H1 (cell line): ENCODE measurements around the gene RHBDD2. TPM values are rescaled to one million over a fixed set of nuclear protein-coding genes. Genes with fewer than 3 reads are reported as not detected.
"Not testable (repeated sequence)": the region's sequence is repeated elsewhere in the genome, so short reads cannot be mapped to it uniquely, and the experiment has no call there.

ENCODE experiments used
- CTCF ChIA-PET: fragments of 300-600 bp; sonication (Branson Sonifier 250); formaldehyde crosslinking; loops from one replicate; lab custom pipeline; 2021; ENCODE audit not compliant: partially characterized antibody; lab: Charles Lee
- POLR2A ChIA-PET: fragments of 300-600 bp; sonication (Branson Sonifier 250); formaldehyde crosslinking; loops from one replicate; lab custom pipeline; 2021; ENCODE audit warnings: inconsistent platforms; ENCODE audit not compliant: partially characterized antibody; lab: Charles Lee
- DNase-seq, 2 experiments: peaks; one replicate each; pipeline versions ENCODE4 v3.0.0 to v3.0.0-alpha.2; 2010 to 2022; ENCODE audit warnings: low spot score in 2 of 2, low read depth in 1 of 2, mixed read lengths in 1 of 2
- FAIRE-seq: peaks from 2 replicates; lab custom pipeline; 2011; peaks lifted over from hg19 to GRCh38; lab: Jason Lieb, UNC
- H2AFZ ChIP-seq: 2 replicates; pipeline ENCODE4 v1.8.1; 2012; ENCODE audit warnings: low read length, inconsistent platforms
- H2AK5ac ChIP-seq: 2 replicates; pipeline ENCODE4 v1.6.1; 2013; ENCODE audit warnings: low read depth, low read length
- H2BK120ac ChIP-seq: replicated peaks from 2 replicates; pipeline ENCODE3; 2013; ENCODE audit warnings: low read depth, low read length, inconsistent platforms
- H2BK12ac ChIP-seq: 2 replicates; pipeline ENCODE4 v1.6.1; 2013; ENCODE audit warnings: low read depth, low read length
- H2BK15ac ChIP-seq: 2 replicates; pipeline ENCODE4 v1.6.1; 2013; ENCODE audit warnings: low read length
- H2BK20ac ChIP-seq: 2 replicates; pipeline ENCODE4 v1.6.1; 2013; ENCODE audit warnings: low read length
- H2BK5ac ChIP-seq: 2 replicates; pipeline ENCODE4 v1.6.1; 2013; ENCODE audit warnings: low read depth, low read length
- H3K14ac ChIP-seq: 2 replicates; pipeline ENCODE4 v1.6.1; 2013; ENCODE audit warnings: inconsistent platforms; ENCODE audit not compliant: insufficient read length
- H3K18ac ChIP-seq: 2 replicates; pipeline ENCODE4 v1.6.1; 2013; ENCODE audit warnings: low read length; ENCODE audit errors: extremely low read depth
- H3K23ac ChIP-seq: 2 replicates; pipeline ENCODE4 v1.6.1; 2013; ENCODE audit warnings: inconsistent platforms; ENCODE audit not compliant: insufficient read length
- H3K23me2 ChIP-seq: 2 replicates; pipeline ENCODE4 v1.6.1; 2013; ENCODE audit warnings: low read depth, low read length
- H3K27ac ChIP-seq: 2 replicates; pipeline ENCODE4 v1.6.1; 2011; ENCODE audit warnings: low read depth, low read length, inconsistent platforms
- H3K27me3 ChIP-seq, 4 experiments: replicated peaks in 1 of 4; 1 replicate in 1 of 4; 2 replicates in 3 of 4; pipeline versions ENCODE4 v1.6.1 to v1.8.1; 2011 to 2013; ENCODE audit warnings: low read length in 3 of 4, mild to moderate bottlenecking in 3 of 4, inconsistent platforms in 2 of 4, mixed read lengths in 2 of 4, moderate library complexity in 1 of 4; ENCODE audit not compliant: control insufficient read depth in 3 of 4, insufficient read depth in 3 of 4; ENCODE audit errors: extremely low read depth in 1 of 4
- H3K36me3 ChIP-seq, 4 experiments: 2 replicates each; pipeline versions ENCODE4 v1.6.1 to v1.8.1; 2011 to 2013; ENCODE audit warnings: mild to moderate bottlenecking in 4 of 4, low read length in 3 of 4, moderate library complexity in 2 of 4, control low read depth in 1 of 4, inconsistent platforms in 1 of 4; ENCODE audit not compliant: insufficient read depth in 4 of 4, control insufficient read depth in 2 of 4
- H3K4ac ChIP-seq: replicated peaks from 2 replicates; pipeline ENCODE3; 2013; ENCODE audit warnings: low read length, low read depth, mixed read lengths, inconsistent platforms; ENCODE audit not compliant: insufficient read length
- H3K4me1 ChIP-seq, 4 experiments: replicated peaks in 1 of 4; 1 replicate in 1 of 4; 2 replicates in 3 of 4; pipeline versions ENCODE4 v1.6.1 to v1.8.1; 2011 to 2013; ENCODE audit warnings: low read length in 3 of 4, inconsistent platforms in 2 of 4, mixed read lengths in 1 of 4; ENCODE audit not compliant: insufficient read depth in 4 of 4, control insufficient read depth in 3 of 4
- H3K4me2 ChIP-seq, 2 experiments: 2 replicates each; pipeline versions ENCODE4 v1.6.1 to v1.8.1; 2011 to 2013; ENCODE audit warnings: low read depth in 2 of 2, low read length in 2 of 2, control low read depth in 1 of 2, inconsistent platforms in 1 of 2, mild to moderate bottlenecking in 1 of 2; ENCODE audit not compliant: insufficient read depth in 1 of 2
- H3K4me3 ChIP-seq, 4 experiments: fragments of 200-600, 300-600 bp in 1 of 4; sonication (generic), shearing (Covaris generic), sonication (Bioruptor Twin) in 1 of 4; 2 replicates each; pipeline versions ENCODE4 v1.5.1 to v1.8.1; 2011 to 2016; ENCODE audit warnings: low read length in 4 of 4, low read depth in 3 of 4, control low read depth in 2 of 4, inconsistent platforms in 2 of 4, mild to moderate bottlenecking in 2 of 4, mixed read lengths in 1 of 4, moderate library complexity in 1 of 4; ENCODE audit not compliant: insufficient read depth in 2 of 4; ENCODE audit errors: extremely low read depth in 1 of 4
- H3K56ac ChIP-seq: replicated peaks from 2 replicates; pipeline ENCODE3; 2013; ENCODE audit warnings: low read depth, mild to moderate bottlenecking, mixed read lengths, low read length, inconsistent platforms; ENCODE audit not compliant: insufficient read length
- H3K79me1 ChIP-seq: 2 replicates; pipeline ENCODE4 v1.6.1; 2013; ENCODE audit warnings: low read depth, low read length, control low read depth
- H3K79me2 ChIP-seq, 2 experiments: 2 replicates each; pipeline versions ENCODE4 v1.6.1 to v1.8.1; 2012 to 2013; ENCODE audit warnings: low read length in 2 of 2, mild to moderate bottlenecking in 2 of 2, inconsistent platforms in 1 of 2; ENCODE audit not compliant: insufficient read depth in 2 of 2, control insufficient read depth in 1 of 2
- H3K9ac ChIP-seq, 4 experiments: replicated peaks in 1 of 4; 1 replicate in 1 of 4; 2 replicates in 3 of 4; pipeline versions ENCODE4 v1.6.1 to v1.8.1; 2011 to 2013; ENCODE audit warnings: low read depth in 3 of 4, low read length in 3 of 4, control low read depth in 2 of 4, mild to moderate bottlenecking in 2 of 4, moderate library complexity in 2 of 4, inconsistent platforms in 1 of 4; ENCODE audit errors: extremely low read depth in 1 of 4
- H3K9me3 ChIP-seq, 2 experiments: 2 replicates each; pipeline versions ENCODE4 v1.6.1 to v1.8.1; 2012 to 2013; ENCODE audit warnings: mild to moderate bottlenecking in 2 of 2, moderate library complexity in 2 of 2, control low read depth in 1 of 2, inconsistent platforms in 1 of 2, low read depth in 1 of 2, low read length in 1 of 2, mixed read lengths in 1 of 2; ENCODE audit not compliant: insufficient read depth in 2 of 2
- H4K20me1 ChIP-seq, 2 experiments: replicated peaks in 1 of 2; 2 replicates each; pipeline versions ENCODE3 to v1.8.1; 2011 to 2013; ENCODE audit warnings: inconsistent platforms in 2 of 2, low read length in 2 of 2, mild to moderate bottlenecking in 1 of 2; ENCODE audit not compliant: insufficient read depth in 2 of 2, control insufficient read depth in 1 of 2
- H4K5ac ChIP-seq: 2 replicates; pipeline ENCODE4 v1.6.1; 2013; ENCODE audit warnings: low read length, low read depth, mixed read lengths, inconsistent platforms; ENCODE audit not compliant: insufficient read length
- H4K8ac ChIP-seq: 2 replicates; pipeline ENCODE4 v1.8.0; 2013; ENCODE audit warnings: mild to moderate bottlenecking, moderate library complexity, low read length, inconsistent platforms; ENCODE audit not compliant: insufficient read depth; ENCODE audit errors: extremely low read depth
- H4K91ac ChIP-seq: replicated peaks from 2 replicates; pipeline ENCODE3; 2013; ENCODE audit warnings: low read length, mixed read lengths, inconsistent platforms; ENCODE audit not compliant: insufficient read length
- WGBS, 2 experiments: shearing (Covaris generic) in 1 of 2; methylation state at CpG; one replicate each; pipeline versions ENCODE4 v1.1.6 to v1.1.7; 2013 to 2015; ENCODE audit warnings: low lambda C conversion rate in 2 of 2, mixed read lengths in 2 of 2, inconsistent platforms in 1 of 2, low coverage in 1 of 2, missing lambda C conversion rate in 1 of 2; ENCODE audit not compliant: insufficient replicate concordance in 2 of 2, insufficient coverage in 1 of 2, insufficient read length in 1 of 2; ENCODE audit errors: extremely low coverage in 1 of 2, missing lambda C conversion rate in 1 of 2; 5-methylcytosine and 5-hydroxymethylcytosine counted together
- polyA plus RNA-seq, 7 experiments: library from polyadenylated mRNA; depleted of rRNA in 3 of 7; stranded (reverse) in 5 of 7; unstranded in 2 of 7; fragments of >200 nt in 5 of 7; fragments of 200-250 nt in 2 of 7; gene quantifications; 1 replicate in 5 of 7; 2 replicates in 1 of 7; 4 replicates in 1 of 7; pipeline versions ENCODE4 v1.2.1 to v1.2.3, GENCODE V29; 2011 to 2013; ENCODE audit warnings: missing spikeins in 2 of 7, mixed read lengths in 2 of 7
- total RNA-seq: library from RNA; stranded (reverse); fragmentation: NEBNext Ultra II Directional; extraction: Animal tissue kit (Norgen Biotek cat#: 25700); gene quantifications from 2 replicates; pipeline ENCODE4 v1.2.1, GENCODE V29; 2021

RHBDD2 gene
- total and polyA plus RNA-seq, 2 of the 8 experiments (the other 6 are each of a cell fraction or from before 2014, with no cell fraction given), result 28.3 to 65.5 TPM

- H3K56ac ChIP-seq, H3K27ac ChIP-seq, H3K27me3 ChIP-seq, H3K14ac ChIP-seq, H3K79me1 ChIP-seq, H4K20me1 ChIP-seq, H2AK5ac ChIP-seq, DNase-seq, H2BK20ac ChIP-seq, H2BK5ac ChIP-seq, H3K18ac ChIP-seq, H4K5ac ChIP-seq, H2BK15ac ChIP-seq, H4K91ac ChIP-seq, H3K23ac ChIP-seq, H3K4me2 ChIP-seq, H3K9me3 ChIP-seq, H3K9ac ChIP-seq, H3K4me3 ChIP-seq, FAIRE-seq, H4K8ac ChIP-seq, H3K4ac ChIP-seq, H2BK120ac ChIP-seq, H3K36me3 ChIP-seq, H3K4me1 ChIP-seq, H3K23me2 ChIP-seq, POLR2A ChIA-PET, H2BK12ac ChIP-seq, H2AFZ ChIP-seq, H3K79me2 ChIP-seq: not testable (repeated sequence)
- CTCF ChIA-PET, result interaction anchor here (0.6 kb wide), 1 partner anchor 157 kb away, joined by 3 read pairs; no protein-coding TSS in a partner anchor
- WGBS, 2 experiments, result 76% methylated on average over 6 of the region's 6 CpGs; no CpG with 5 or more reads in 1 of the 2 experiments
Measured at GRCh38 chr7:75845132-75845531, 33.7 kb upstream of the RHBDD2 start.
